ENCODE measurements around the gene NHLRC2.
"Not testable (repeated sequence)": the region's sequence is repeated elsewhere in the genome, so short reads cannot be mapped to it uniquely, and the experiment has no call there.

NHLRC2 gene

GRCh38 chr10:113937756-113938155, 83.3 kb downstream of the NHLRC2 start:
- no peak for DNase-seq (ENCODE audit: low read depth, low spot score)

- no peak for DNase-seq (ENCODE audit: low read depth, low spot score)
Observed at GRCh38 chr10:113939212-113939860, 84.9 kb downstream of the NHLRC2 start.

- no peak for DNase-seq (ENCODE audit: low read depth, low spot score)
Observed at GRCh38 chr10:113941140-113941539, 86.7 kb downstream of the NHLRC2 start.

- not testable (repeated sequence) for DNase-seq (ENCODE audit: low read depth, low spot score)
Observed at GRCh38 chr10:113943196-113943595, 88.7 kb downstream of the NHLRC2 start.

- no peak for DNase-seq (ENCODE audit: low read depth, low spot score)
Observed at GRCh38 chr10:113945075-113945686, 90.7 kb downstream of the NHLRC2 start.

- no peak for DNase-seq (ENCODE audit: low read depth, low spot score)
Observed at GRCh38 chr10:113945687-113946085, 91.2 kb downstream of the NHLRC2 start.

GRCh38 chr10:113947184-113948041, 93.0 kb downstream of the NHLRC2 start:
- DNase-seq (ENCODE audit: low read depth, low spot score): no peak

GRCh38 chr10:113948048-113948447, 93.6 kb downstream of the NHLRC2 start:
- DNase-seq (ENCODE audit: low read depth, low spot score): no peak

GRCh38 chr10:113950268-113950667, 95.8 kb downstream of the NHLRC2 start:
- DNase-seq (ENCODE audit: low read depth, low spot score): no peak

- DNase-seq (ENCODE audit: low read depth, low spot score): no peak
Observed at GRCh38 chr10:113953505-113954272, 99.2 kb downstream of the NHLRC2 start.

- no peak for DNase-seq (ENCODE audit: low read depth, low spot score)
Observed at GRCh38 chr10:113954409-113954808, 99.9 kb downstream of the NHLRC2 start.

GRCh38 chr10:113957013-113957412, 102.6 kb downstream of the NHLRC2 start:
- no peak for DNase-seq (ENCODE audit: low read depth, low spot score)

GRCh38 chr10:113958631-113959382, 104.3 kb downstream of the NHLRC2 start:
- DNase-seq (ENCODE audit: low read depth, low spot score): no peak

- no peak for DNase-seq (ENCODE audit: low read depth, low spot score)
Observed at GRCh38 chr10:113959383-113959760, 104.9 kb downstream of the NHLRC2 start.

- no peak for DNase-seq (ENCODE audit: low read depth, low spot score)
Observed at GRCh38 chr10:113960617-113961181, 106.2 kb downstream of the NHLRC2 start.

GRCh38 chr10:113961182-113962031, 106.9 kb downstream of the NHLRC2 start:
- no peak for DNase-seq (ENCODE audit: low read depth, low spot score)

GRCh38 chr10:113965077-113965476, 110.6 kb downstream of the NHLRC2 start:
- DNase-seq (ENCODE audit: low read depth, low spot score): no peak

GRCh38 chr10:113965683-113966082, 111.2 kb downstream of the NHLRC2 start:
- DNase-seq (ENCODE audit: low read depth, low spot score): no peak
